HEK293 (cell line): ENCODE data around the gene ZNF426.

Source experiments
- GLI2 ChIP-seq: fragments of 450-650 bp; formaldehyde crosslinking; IDR thresholded peaks from 2 replicates; pipeline ENCODE4; 2017; ENCODE audit warnings: missing biosample characterization, missing genetic modification characterization, low read depth, borderline replicate concordance
- HIC1 ChIP-seq: fragments of 450-650 bp; formaldehyde crosslinking; IDR thresholded peaks from 2 replicates; pipeline ENCODE4 v1.5.1; 2016; ENCODE audit warnings: missing biosample characterization, missing genetic modification characterization
- HOXC10 ChIP-seq: sonication (generic); formaldehyde crosslinking; IDR thresholded peaks from 2 replicates; pipeline ENCODE4 v1.8.1; 2023; ENCODE audit warnings: mild to moderate bottlenecking, missing genetic modification reagents
- HOXD13 ChIP-seq: sonication (generic); formaldehyde crosslinking; IDR thresholded peaks from 2 replicates; pipeline ENCODE4 v1.8.0; 2022; ENCODE audit warnings: missing genetic modification reagents, borderline replicate concordance
- KLF7 ChIP-seq: fragments of 450-650 bp; formaldehyde crosslinking; IDR thresholded peaks from 2 replicates; pipeline ENCODE4 v1.5.1; 2016; ENCODE audit warnings: missing biosample characterization, missing genetic modification characterization, borderline replicate concordance
- KLF8 ChIP-seq: fragments of 450-650 bp; formaldehyde crosslinking; IDR thresholded peaks from 2 replicates; pipeline ENCODE4 v1.5.1; 2016; ENCODE audit warnings: missing biosample characterization, missing genetic modification characterization
- OSR2 ChIP-seq: fragments of 450-650 bp; formaldehyde crosslinking; IDR thresholded peaks from 2 replicates; pipeline ENCODE4 v1.5.1; 2016; ENCODE audit warnings: missing biosample characterization, missing genetic modification characterization
- PRDM4 ChIP-seq: fragments of 450-650 bp; formaldehyde crosslinking; IDR thresholded peaks from 2 replicates; pipeline ENCODE4 v1.5.1; 2017; ENCODE audit warnings: missing biosample characterization, missing genetic modification characterization
- PRDM6 ChIP-seq: fragments of 450-650 bp; formaldehyde crosslinking; IDR thresholded peaks from 2 replicates; pipeline ENCODE4 v1.5.1; 2017; ENCODE audit warnings: missing biosample characterization, missing genetic modification characterization
- REPIN1 ChIP-seq: fragments of 450-650 bp; formaldehyde crosslinking; IDR thresholded peaks from 2 replicates; pipeline ENCODE4 v1.5.1; 2017; ENCODE audit warnings: missing biosample characterization, missing genetic modification characterization, low read depth
- YY2 ChIP-seq: fragments of 450-650 bp; formaldehyde crosslinking; IDR thresholded peaks from 2 replicates; pipeline ENCODE4 v1.5.1; 2016; ENCODE audit warnings: missing biosample characterization, missing genetic modification characterization
- ZEB2 ChIP-seq: fragments of 450-650 bp; formaldehyde crosslinking; IDR thresholded peaks from 2 replicates; pipeline ENCODE4 v1.5.1; 2016; ENCODE audit warnings: missing biosample characterization, missing genetic modification characterization
- ZNF155 ChIP-seq: fragments of 450-650 bp; formaldehyde crosslinking; IDR thresholded peaks from 2 replicates; pipeline ENCODE4 v1.5.1; 2016; ENCODE audit warnings: missing biosample characterization, missing genetic modification characterization
- ZNF202 ChIP-seq: fragments of 450-650 bp; formaldehyde crosslinking; IDR thresholded peaks from 2 replicates; pipeline ENCODE4 v1.5.1; 2016; ENCODE audit warnings: missing biosample characterization, missing genetic modification characterization, borderline replicate concordance
- ZNF223 ChIP-seq: fragments of 450-650 bp; formaldehyde crosslinking; IDR thresholded peaks from 2 replicates; pipeline ENCODE4 v1.5.1; 2016; ENCODE audit warnings: missing biosample characterization, missing genetic modification characterization
- ZNF366 ChIP-seq: fragments of 450-650 bp; formaldehyde crosslinking; conservative IDR thresholded peaks from 2 replicates; pipeline ENCODE4 v1.5.1; 2016; ENCODE audit warnings: missing biosample characterization, missing genetic modification characterization
- ZNF391 ChIP-seq: fragments of 450-650 bp; formaldehyde crosslinking; IDR thresholded peaks from 2 replicates; pipeline ENCODE4 v1.5.1; 2016; ENCODE audit warnings: low read depth, missing biosample characterization, missing genetic modification characterization, borderline replicate concordance
- ZNF423 ChIP-seq: fragments of 450-650 bp; formaldehyde crosslinking; IDR thresholded peaks from 2 replicates; pipeline ENCODE4 v1.5.1; 2016; ENCODE audit warnings: missing biosample characterization, missing genetic modification characterization
- ZNF510 ChIP-seq: fragments of 450-650 bp; formaldehyde crosslinking; IDR thresholded peaks from 2 replicates; pipeline ENCODE4 v1.5.1; 2018; ENCODE audit warnings: mild to moderate bottlenecking, missing genetic modification characterization, missing biosample characterization; ENCODE audit not compliant: insufficient replicate concordance
- ZNF513 ChIP-seq: fragments of 450-650 bp; IDR thresholded peaks from 2 replicates; pipeline ENCODE4 v1.5.1; 2018; ENCODE audit warnings: missing biosample characterization, missing genetic modification characterization
- ZNF529 ChIP-seq: fragments of 450-650 bp; formaldehyde crosslinking; IDR thresholded peaks from 2 replicates; pipeline ENCODE4 v1.5.1; 2017; ENCODE audit warnings: missing genetic modification characterization, missing biosample characterization; ENCODE audit not compliant: insufficient replicate concordance
- ZNF585B ChIP-seq: fragments of 450-650 bp; formaldehyde crosslinking; IDR thresholded peaks from 2 replicates; pipeline ENCODE4 v1.5.1; 2016; ENCODE audit warnings: missing biosample characterization, missing genetic modification characterization
- ZNF639 ChIP-seq: fragments of 450-650 bp; formaldehyde crosslinking; IDR thresholded peaks from 2 replicates; pipeline ENCODE4 v1.5.1; 2016; ENCODE audit warnings: missing biosample characterization, missing genetic modification characterization
- ZNF670 ChIP-seq: fragments of 450-650 bp; formaldehyde crosslinking; IDR thresholded peaks from 2 replicates; pipeline ENCODE4 v1.5.1; 2016; ENCODE audit warnings: missing biosample characterization, missing genetic modification characterization, low read depth
- ZNF704 ChIP-seq: fragments of 450-650 bp; formaldehyde crosslinking; IDR thresholded peaks from 2 replicates; pipeline ENCODE4 v1.5.1; 2016; ENCODE audit warnings: missing biosample characterization, missing genetic modification characterization
- ZNF747 ChIP-seq: fragments of 450-650 bp; formaldehyde crosslinking; IDR thresholded peaks from 2 replicates; pipeline ENCODE4 v1.5.1; 2016; ENCODE audit warnings: missing biosample characterization, missing genetic modification characterization
- ZSCAN4 ChIP-seq: fragments of 450-650 bp; formaldehyde crosslinking; IDR thresholded peaks from 2 replicates; pipeline ENCODE4 v1.5.1; 2017; ENCODE audit warnings: missing biosample characterization, missing genetic modification characterization

The ZNF426 gene

GRCh38 chr19:9538183-9539058 is at the start of gene ZNF426 (continued):
- no peak for TF ChIP-seq ZNF155 (tag by site-specific recombination)
- TF ChIP-seq ZNF423 (tag by site-specific recombination) = no peak
- peak; percentile 51; the same call in 1 of the 2 replicates for TF ChIP-seq KLF8 (tag by site-specific recombination)
- no peak for TF ChIP-seq GLI2
- TF ChIP-seq PRDM6 = no peak
- TF ChIP-seq PRDM4 = no peak
- 0 out of 2 replicates have a peak, but pooled peaks have one; percentile 30 for TF ChIP-seq ZNF366 (tag by site-specific recombination)
- TF ChIP-seq HOXC10 (CRISPR knock-in tag) = no peak
- TF ChIP-seq OSR2 = no peak
- no peak for TF ChIP-seq ZNF510 (tag by site-specific recombination)
- TF ChIP-seq ZNF639 (tag by site-specific recombination) = no peak
- TF ChIP-seq YY2 (tag by site-specific recombination) = no peak
- TF ChIP-seq HIC1 (tag by site-specific recombination) = no peak
- TF ChIP-seq ZSCAN4 (tag by site-specific recombination) = no peak
- TF ChIP-seq ZNF513 = no peak
- 0 out of 2 replicates have a peak, but pooled peaks have one; percentile 12 for TF ChIP-seq HOXD13 (CRISPR knock-in tag)
- no peak for TF ChIP-seq ZNF202 (tag by site-specific recombination)
- no peak; the same call in 1 of the 2 replicates for TF ChIP-seq ZNF391 (tag by site-specific recombination)
- TF ChIP-seq ZEB2 (tag by site-specific recombination) = peak; percentile 26; the same call in 1 of the 2 replicates
- TF ChIP-seq ZNF223 (tag by site-specific recombination) = no peak
- no peak for TF ChIP-seq ZNF747
- no peak for TF ChIP-seq REPIN1 (tag by site-specific recombination)
- TF ChIP-seq ZNF529 (tag by site-specific recombination) = no peak
- no peak for TF ChIP-seq ZNF670 (tag by site-specific recombination)
- TF ChIP-seq ZNF585B (tag by site-specific recombination) = no peak
- TF ChIP-seq ZNF704 = no peak
- no peak for TF ChIP-seq KLF7 (tag by site-specific recombination)
